Kidney (tissue), 14 donors: ENCODE measurements around the gene GPS2. TPM values are rescaled to one million over a fixed set of nuclear protein-coding genes. Genes with fewer than 3 reads are reported as not detected.
A peak's percentile ranks its signal among the peaks of the same experiment; 100 is the strongest.

ENCODE experiments used
- DNase-seq, 5 donors: peaks; one replicate each; pipeline ENCODE4 v3.0.0-alpha.2; 2013 to 2020
- FAIRE-seq: peaks from 2 replicates; lab custom pipeline; 2012; peaks lifted over from hg19 to GRCh38; lab: Jason Lieb, UNC
- H3K27ac ChIP-seq, 2 donors: one replicate each; pipeline ENCODE4 v1.7.0; 2013; ENCODE audit warnings: low read depth in 2 of 2, low read length in 2 of 2, inconsistent platforms in 1 of 2
- H3K27me3 ChIP-seq: one replicate; pipeline ENCODE4 v1.7.1; 2013; ENCODE audit warnings: low read length, inconsistent platforms; ENCODE audit not compliant: control insufficient read depth, insufficient read depth
- H3K36me3 ChIP-seq, 3 donors: one replicate each; pipeline versions ENCODE4 v1.7.0 to v1.7.1; 2013; ENCODE audit warnings: low read length in 3 of 3, control low read depth in 1 of 3, inconsistent platforms in 1 of 3; ENCODE audit not compliant: insufficient read depth in 3 of 3, control insufficient read depth in 2 of 3
- H3K4me1 ChIP-seq, 3 donors: one replicate each; pipeline versions ENCODE4 v1.7.0 to v1.7.1; 2013; ENCODE audit warnings: low read length in 3 of 3, inconsistent platforms in 1 of 3, low read depth in 1 of 3; ENCODE audit not compliant: control insufficient read depth in 2 of 3, insufficient read depth in 2 of 3
- H3K4me3 ChIP-seq, 3 donors: one replicate each; pipeline versions ENCODE4 v1.7.0 to v1.8.1; 2013; ENCODE audit warnings: low read length in 3 of 3, control low read depth in 1 of 3, inconsistent platforms in 1 of 3
- H3K9ac ChIP-seq, 3 donors: one replicate each; pipeline versions ENCODE4 v1.7.0 to v1.7.1; 2013; ENCODE audit warnings: low read length in 3 of 3, control low read depth in 1 of 3, inconsistent platforms in 1 of 3
- H3K9me3 ChIP-seq, 3 donors: one replicate each; pipeline versions ENCODE4 v1.7.0 to v1.7.1; 2013; ENCODE audit warnings: low read length in 3 of 3, control low read depth in 1 of 3, inconsistent platforms in 1 of 3; ENCODE audit not compliant: control insufficient read depth in 2 of 3, insufficient read depth in 1 of 3
- intact Hi-C: fragments of 100-400 bp; cut with DNase I; formaldehyde crosslinking; loops from one replicate; pipeline ENCODE4 v1.11.1; 2022
- polyA plus RNA-seq: library from polyadenylated mRNA; stranded (reverse); fragments of 350-450 nt; fragmentation: Illumina TruSeq; extraction: RNeasy Lipid Tissue Mini Kit (QIAGEN cat#74804); gene quantifications from one replicate; pipeline ENCODE4 v1.2.3, GENCODE V29; 2014; ENCODE audit warnings: low read depth, low replicate concordance; ENCODE audit not compliant: insufficient read depth
- total RNA-seq: library from RNA; stranded (reverse); fragmentation: NEBNext Ultra II Directional; extraction: Animal tissue kit (Norgen Biotek cat#: 25700); gene quantifications from one replicate; pipeline ENCODE4 v1.2.1, GENCODE V29; 2021
- TF ChIP-seq, protein P1 (sequence below): IDR thresholded peaks from 3 replicates; pipeline ENCODE4 v1.5.1; 2012; ENCODE audit warnings: mild to moderate bottlenecking, moderate library complexity, borderline replicate concordance; ENCODE audit not compliant: insufficient read depth; ENCODE audit errors: extremely low read depth
- donor health status: control.
- donor health status: control.
- donor health status: control.
- donor health status: control.
- donor health status: control.
- donor health status: DM: yes; HTN: yes; CAD: no.
- donor health status: Normal renal cell carcinoma (clear cell type).

The GPS2 gene
- total and polyA plus RNA-seq, 2 donors from 2014 or later = 67.0 to 101 TPM

GRCh38 chr17:7355573-7355972 is 40.4 kb upstream of the GPS2 start:
- H3K4me3 ChIP-seq = no peak overlapping the region
- DNase-seq (peak in 2 of 5 donors; percentile 56 to 57), FAIRE-seq (no peak)
- peaks cover 0 to 20% (median 9%) of the 10 kb centered on the region in 3 donors for H3K4me1 ChIP-seq
- TF ChIP-seq, protein P1, sequence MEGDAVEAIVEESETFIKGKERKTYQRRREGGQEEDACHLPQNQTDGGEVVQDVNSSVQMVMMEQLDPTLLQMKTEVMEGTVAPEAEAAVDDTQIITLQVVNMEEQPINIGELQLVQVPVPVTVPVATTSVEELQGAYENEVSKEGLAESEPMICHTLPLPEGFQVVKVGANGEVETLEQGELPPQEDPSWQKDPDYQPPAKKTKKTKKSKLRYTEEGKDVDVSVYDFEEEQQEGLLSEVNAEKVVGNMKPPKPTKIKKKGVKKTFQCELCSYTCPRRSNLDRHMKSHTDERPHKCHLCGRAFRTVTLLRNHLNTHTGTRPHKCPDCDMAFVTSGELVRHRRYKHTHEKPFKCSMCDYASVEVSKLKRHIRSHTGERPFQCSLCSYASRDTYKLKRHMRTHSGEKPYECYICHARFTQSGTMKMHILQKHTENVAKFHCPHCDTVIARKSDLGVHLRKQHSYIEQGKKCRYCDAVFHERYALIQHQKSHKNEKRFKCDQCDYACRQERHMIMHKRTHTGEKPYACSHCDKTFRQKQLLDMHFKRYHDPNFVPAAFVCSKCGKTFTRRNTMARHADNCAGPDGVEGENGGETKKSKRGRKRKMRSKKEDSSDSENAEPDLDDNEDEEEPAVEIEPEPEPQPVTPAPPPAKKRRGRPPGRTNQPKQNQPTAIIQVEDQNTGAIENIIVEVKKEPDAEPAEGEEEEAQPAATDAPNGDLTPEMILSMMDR = no peak
- intact Hi-C loops = no loop called here
- H3K9me3 ChIP-seq = no peaks in the 10 kb centered on the region
- no peak overlapping the region for H3K27ac ChIP-seq
- no peak overlapping the region for H3K9ac ChIP-seq
- no peaks in the 10 kb centered on the region for H3K27me3 ChIP-seq
- no peaks in the 10 kb centered on the region for H3K36me3 ChIP-seq

DNA sequence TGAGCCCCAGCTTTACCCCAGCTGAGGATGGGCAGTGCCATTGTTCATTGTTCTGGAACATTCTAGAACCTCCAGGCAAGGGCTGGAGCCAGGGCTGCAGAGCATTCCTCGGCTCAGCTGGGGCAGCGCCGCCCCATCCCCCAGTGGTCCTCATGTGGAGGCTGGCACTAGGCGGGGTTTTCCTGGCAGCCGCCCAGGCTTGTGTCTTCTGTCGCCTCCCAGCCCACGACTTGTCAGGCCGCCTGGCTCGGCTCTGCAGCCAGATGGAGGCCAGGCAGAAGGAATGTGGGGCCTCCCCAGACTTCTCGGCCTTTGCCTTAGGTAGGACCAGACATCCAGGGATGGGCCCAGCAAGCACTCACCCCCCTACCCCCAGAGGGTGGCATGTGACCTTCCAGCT is 39.9 kb upstream of the GPS2 start, which contains the start of gene TMEM95:
TMEM95 (plus strand) TSS at position 104 of the 400 bp plus-strand sequence; CDS start at position 153, 49 bp downstream.
- Histone ChIP-seq H3K4me3 (no peak within 1 kb of the TSS), H3K27ac (peak within 1 kb of the TSS in 1 of 2 donors; percentile 9), H3K4me1 (peaks cover 0 to 20% (median 9%) of the 10 kb centered on the region in 3 donors), H3K27me3 (no peaks in the 10 kb centered on the region), H3K36me3 (no peaks in the 10 kb centered on the region), H3K9me3 (no peaks in the 10 kb centered on the region), H3K9ac (peak within 1 kb of the TSS in 1 of 3 donors; percentile 43)
- TF ChIP-seq, protein P1 = no peak
- intact Hi-C loops = no loop called here
- FAIRE-seq (no peak), DNase-seq (peak in 3 of 5 donors; percentile 49 to 78 (median 60))

GRCh38 chr17:7354262-7354843 is 39.2 kb upstream of the GPS2 start:
- no peaks in the 10 kb centered on the region for H3K27me3 ChIP-seq
- intact Hi-C loops = no loop called here
- peaks cover 3 to 25% (median 13%) of the 10 kb centered on the region in 3 donors for H3K4me1 ChIP-seq
- DNase-seq = peak in 2 of 5 donors; percentile 61 to 63
- H3K36me3 ChIP-seq = no peaks in the 10 kb centered on the region
- FAIRE-seq = no peak
- TF ChIP-seq, protein P1 = no peak
- H3K9me3 ChIP-seq = no peaks in the 10 kb centered on the region
- no peak overlapping the region for H3K4me3 ChIP-seq
- no peak overlapping the region for H3K27ac ChIP-seq
- H3K9ac ChIP-seq = peak overlapping the region in 1 of 3 donors; percentile 43
